AG04450 (cell line): ENCODE results near the gene PIK3R4. TPM values are rescaled to one million over a fixed set of nuclear protein-coding genes. Genes with fewer than 3 reads are reported as not detected.

Experiments
- CTCF ChIA-PET: fragments of 300-600, 350-600 bp; formaldehyde crosslinking; extraction: SDS; loops from one replicate; lab custom pipeline; 2022; ENCODE audit warnings: antibody characterized with exemption, inconsistent platforms; lab: Charles Lee
- POLR2A ChIA-PET: fragments of 350-600 bp; formaldehyde crosslinking; extraction: SDS; loops from one replicate; lab custom pipeline; 2021; ENCODE audit warnings: antibody characterized with exemption, inconsistent platforms; lab: Yijun Ruan, JAX
- DNase-seq: peaks from one replicate; pipeline ENCODE4 v3.0.0-alpha.2; 2011; ENCODE audit warnings: low read depth, low spot score
- H3K27ac ChIP-seq: one replicate; pipeline ENCODE4 v1.5.1; 2012; ENCODE audit warnings: low read depth, low read length, control low read depth
- H3K27me3 ChIP-seq: one replicate; pipeline ENCODE4 v1.6.0; 2012; ENCODE audit warnings: low read length; ENCODE audit not compliant: control insufficient read depth, insufficient read depth
- H3K4me3 ChIP-seq: 2 replicates; pipeline ENCODE4 v1.5.1; 2011; ENCODE audit warnings: mild to moderate bottlenecking, low read depth, low read length, control low read depth
- H3K9me3 ChIP-seq: 2 replicates; pipeline ENCODE4 v1.5.1; 2012; ENCODE audit warnings: low read length; ENCODE audit not compliant: control insufficient read depth, insufficient read depth
- CTCF ChIP-seq: IDR thresholded peaks from 2 replicates; pipeline ENCODE4 v1.5.1; 2011; ENCODE audit warnings: low read depth, low read length, control low read depth, inconsistent platforms
- polyA plus RNA-seq: library from polyadenylated mRNA; depleted of rRNA; stranded (reverse); fragments of >200 nt; gene quantifications from 2 replicates; pipeline ENCODE4 v1.2.3, GENCODE V29; 2011

PIK3R4 gene
- polyA plus RNA-seq, 1 experiment, result 25.6 TPM

GRCh38 chr3:130773366-130773765 lies 26.7 kb upstream of the PIK3R4 start:
- TF ChIP-seq CTCF, result no peak
- CTCF ChIA-PET, result interaction anchor here (0.6 kb wide), 1 partner anchor 179 kb away, joined by 5 read pairs; no protein-coding TSS in a partner anchor
- DNase-seq, result no peak
- Histone ChIP-seq H3K4me3 (no peak overlapping the region), H3K27me3 (no peaks in the 10 kb centered on the region), H3K9me3 (no peaks in the 10 kb centered on the region), H3K27ac (no peak overlapping the region)
- POLR2A ChIA-PET, result no interaction called here

- Histone ChIP-seq H3K27me3 (no peaks in the 10 kb centered on the region), H3K27ac (no peak overlapping the region), H3K9me3 (no peaks in the 10 kb centered on the region), H3K4me3 (no peak overlapping the region)
- no peak for TF ChIP-seq CTCF
- POLR2A ChIA-PET, result no interaction called here
- CTCF ChIA-PET, result interaction anchor here (0.6 to 1.8 kb wide), 3 partner anchors 12 to 194 kb away, joined by 3 to 12 read pairs (median 4); no protein-coding TSS in a partner anchor
- DNase-seq, result no peak
Observed at GRCh38 chr3:130772129-130772528, 25.5 kb upstream of the PIK3R4 start.

- ChIA-PET POLR2A (no interaction called here), CTCF (no interaction called here)
- TF ChIP-seq CTCF, result no peak
- Histone ChIP-seq H3K27ac (no peak overlapping the region), H3K4me3 (no peak overlapping the region), H3K27me3 (no peaks in the 10 kb centered on the region), H3K9me3 (no peaks in the 10 kb centered on the region)
- DNase-seq, result no peak
Observed at GRCh38 chr3:130770644-130771043, 24.0 kb upstream of the PIK3R4 start.

- DNase-seq, result no peak
- TF ChIP-seq CTCF, result no peak
- ChIA-PET POLR2A (no interaction called here), CTCF (interaction anchor here (1.2 to 2.1 kb wide), 2 partner anchors 13 to 131 kb away, joined by 3 to 8 read pairs; no protein-coding TSS in a partner anchor)
- Histone ChIP-seq H3K27me3 (peaks cover 2% of the 10 kb centered on the region), H3K9me3 (no peaks in the 10 kb centered on the region), H3K27ac (no peak overlapping the region), H3K4me3 (no peak overlapping the region)
Observed at GRCh38 chr3:130761730-130762311, 15.2 kb upstream of the PIK3R4 start.

- Histone ChIP-seq H3K27ac (no peak overlapping the region), H3K4me3 (no peak overlapping the region), H3K9me3 (no peaks in the 10 kb centered on the region), H3K27me3 (peaks cover 2% of the 10 kb centered on the region)
- no peak for DNase-seq
- ChIA-PET CTCF (interaction anchor here (0.7 to 3.3 kb wide), 17 partner anchors 8 to 264 kb away, joined by 3 to 56 read pairs (median 7); partner anchors contain the start of gene ATP2C1), POLR2A (no interaction called here)
- TF ChIP-seq CTCF, result no peak
Observed at GRCh38 chr3:130760922-130761321, 14.3 kb upstream of the PIK3R4 start.
